ENCODE data around the gene TM4SF5.

The TM4SF5 gene

DNA sequence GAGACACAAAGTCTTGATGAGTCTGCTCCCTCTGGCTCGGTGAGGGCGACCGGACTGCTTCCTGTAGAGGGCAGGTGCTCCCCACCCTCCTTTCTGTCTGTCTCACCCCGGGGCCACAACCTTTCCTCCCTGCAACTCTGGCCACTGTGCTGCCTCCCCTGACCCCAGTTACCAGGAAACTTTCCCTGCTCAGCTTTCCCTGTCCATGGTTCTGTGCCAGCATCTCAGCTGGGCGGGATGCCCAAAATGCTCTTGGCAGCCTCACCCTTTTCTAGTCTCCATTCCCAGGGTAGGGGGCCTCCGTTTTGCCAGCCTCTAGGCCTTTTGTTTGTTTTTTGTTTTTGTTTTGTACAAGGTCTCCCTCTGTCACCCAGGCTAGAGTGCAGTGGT lies 36.7 kb downstream of the TM4SF5 start:
- DNase-seq (ENCODE audit: low read depth), result no peak
- TF ChIP-seq, protein P1, sequence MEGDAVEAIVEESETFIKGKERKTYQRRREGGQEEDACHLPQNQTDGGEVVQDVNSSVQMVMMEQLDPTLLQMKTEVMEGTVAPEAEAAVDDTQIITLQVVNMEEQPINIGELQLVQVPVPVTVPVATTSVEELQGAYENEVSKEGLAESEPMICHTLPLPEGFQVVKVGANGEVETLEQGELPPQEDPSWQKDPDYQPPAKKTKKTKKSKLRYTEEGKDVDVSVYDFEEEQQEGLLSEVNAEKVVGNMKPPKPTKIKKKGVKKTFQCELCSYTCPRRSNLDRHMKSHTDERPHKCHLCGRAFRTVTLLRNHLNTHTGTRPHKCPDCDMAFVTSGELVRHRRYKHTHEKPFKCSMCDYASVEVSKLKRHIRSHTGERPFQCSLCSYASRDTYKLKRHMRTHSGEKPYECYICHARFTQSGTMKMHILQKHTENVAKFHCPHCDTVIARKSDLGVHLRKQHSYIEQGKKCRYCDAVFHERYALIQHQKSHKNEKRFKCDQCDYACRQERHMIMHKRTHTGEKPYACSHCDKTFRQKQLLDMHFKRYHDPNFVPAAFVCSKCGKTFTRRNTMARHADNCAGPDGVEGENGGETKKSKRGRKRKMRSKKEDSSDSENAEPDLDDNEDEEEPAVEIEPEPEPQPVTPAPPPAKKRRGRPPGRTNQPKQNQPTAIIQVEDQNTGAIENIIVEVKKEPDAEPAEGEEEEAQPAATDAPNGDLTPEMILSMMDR (conservative IDR thresholded peaks at IDR 0.05; ENCODE audit: control insufficient read depth, insufficient read depth, low read depth, low read length), result no peak
- no peak overlapping the region for H3K4me3 ChIP-seq (ENCODE audit: control insufficient read depth, low read depth, low read length)

DNA sequence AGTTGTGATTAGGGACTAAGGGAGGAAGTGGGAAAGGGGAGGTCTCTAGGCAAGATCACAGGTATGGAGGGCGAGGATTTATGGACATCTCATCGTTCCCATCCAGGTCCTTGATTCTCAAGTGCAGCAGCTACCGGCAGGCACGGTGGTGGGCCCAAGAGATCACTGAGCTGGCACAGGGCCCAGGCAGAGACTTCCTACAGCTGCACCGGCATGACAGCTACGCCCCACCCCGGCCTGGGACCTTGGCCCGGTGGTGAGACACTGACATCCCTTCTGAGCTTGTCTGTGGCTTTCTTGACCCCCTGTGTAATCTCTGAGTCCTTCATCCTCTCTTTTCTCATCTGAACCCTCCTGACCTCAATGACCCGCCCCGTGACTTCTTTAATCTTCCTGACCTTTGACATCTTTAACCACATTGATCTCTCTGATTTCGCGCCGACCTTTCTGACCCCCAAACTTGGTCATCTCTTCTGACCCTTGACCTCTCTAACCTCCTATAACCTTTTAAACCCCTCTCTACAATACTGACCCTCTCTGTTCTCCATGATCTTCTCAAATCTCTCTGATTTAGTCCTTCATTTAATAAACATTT lies 39.1 kb downstream of the TM4SF5 start:
- no peak for DNase-seq (ENCODE audit: low read depth)
- no peak overlapping the region for H3K4me3 ChIP-seq (ENCODE audit: control insufficient read depth, low read depth, low read length)
- TF ChIP-seq, protein P1 (conservative IDR thresholded peaks at IDR 0.05; ENCODE audit: control insufficient read depth, insufficient read depth, low read depth, low read length), result no peak

DNA sequence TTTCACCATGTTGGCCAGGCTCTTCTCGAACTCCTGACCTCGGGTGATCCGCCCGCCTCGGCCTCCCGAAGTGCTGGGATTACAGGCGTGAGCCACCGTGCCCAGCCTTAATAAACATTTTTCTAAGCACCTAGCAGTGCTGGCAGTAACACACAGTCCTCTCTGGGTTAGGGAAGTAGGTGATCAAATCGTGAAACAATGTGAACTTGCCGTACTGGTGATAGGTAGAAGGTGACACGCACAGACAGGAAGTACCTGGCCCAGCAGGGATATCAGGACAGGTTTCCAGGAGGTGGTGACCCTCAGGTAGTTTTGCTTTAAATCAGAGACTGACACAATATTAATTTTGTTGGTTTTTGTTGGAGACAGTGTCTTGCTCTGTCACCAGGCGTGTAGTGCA lies 39.8 kb downstream of the TM4SF5 start:
- TF ChIP-seq, protein P1 (conservative IDR thresholded peaks at IDR 0.05; ENCODE audit: control insufficient read depth, insufficient read depth, low read depth, low read length), result no peak
- no peak for DNase-seq (ENCODE audit: low read depth)
- H3K4me3 ChIP-seq (ENCODE audit: control insufficient read depth, low read depth, low read length), result no peak overlapping the region

GRCh38 chr17:4812690-4813089 lies 41.0 kb downstream of the TM4SF5 start:
- H3K4me3 ChIP-seq (ENCODE audit: control insufficient read depth, low read depth, low read length), result no peak overlapping the region
- no peak for DNase-seq (ENCODE audit: low read depth)
- TF ChIP-seq, protein P1 (conservative IDR thresholded peaks at IDR 0.05; ENCODE audit: control insufficient read depth, insufficient read depth, low read depth, low read length), result no peak

DNA sequence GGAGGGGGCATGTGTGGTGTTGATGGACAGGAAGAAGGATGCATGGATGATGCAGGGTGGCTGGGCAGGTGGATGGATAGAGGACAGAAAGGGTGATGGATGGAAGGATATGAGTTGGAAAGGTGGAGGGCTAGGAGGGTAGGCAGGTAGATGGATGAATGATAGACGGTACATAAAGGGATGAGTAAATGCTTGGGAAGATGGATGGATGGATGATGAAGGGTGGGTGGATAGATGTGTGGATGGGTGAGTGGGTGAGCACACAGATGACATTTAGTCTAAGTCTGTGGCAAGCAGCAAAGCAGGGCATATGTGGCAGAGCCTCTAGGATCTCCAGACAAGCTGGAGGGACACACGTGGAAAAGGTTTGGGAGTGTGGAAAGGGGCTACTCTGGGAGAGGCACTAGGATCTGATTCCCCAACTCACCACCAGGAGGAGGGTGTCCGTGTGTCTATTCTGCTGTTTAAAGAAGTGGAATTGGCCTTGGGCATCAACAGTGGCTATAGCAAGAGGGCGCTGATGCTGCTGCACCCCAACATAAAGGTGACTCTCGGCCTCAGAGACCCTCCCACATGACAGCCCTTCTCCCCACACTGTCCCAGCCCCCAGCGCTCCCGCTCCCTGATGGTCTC lies 43.5 kb downstream of the TM4SF5 start:
- no peak overlapping the region for H3K4me3 ChIP-seq (ENCODE audit: control insufficient read depth, low read depth, low read length)
- no peak for DNase-seq (ENCODE audit: low read depth)
- TF ChIP-seq, protein P1 (conservative IDR thresholded peaks at IDR 0.05; ENCODE audit: control insufficient read depth, insufficient read depth, low read depth, low read length), result no peak

DNA sequence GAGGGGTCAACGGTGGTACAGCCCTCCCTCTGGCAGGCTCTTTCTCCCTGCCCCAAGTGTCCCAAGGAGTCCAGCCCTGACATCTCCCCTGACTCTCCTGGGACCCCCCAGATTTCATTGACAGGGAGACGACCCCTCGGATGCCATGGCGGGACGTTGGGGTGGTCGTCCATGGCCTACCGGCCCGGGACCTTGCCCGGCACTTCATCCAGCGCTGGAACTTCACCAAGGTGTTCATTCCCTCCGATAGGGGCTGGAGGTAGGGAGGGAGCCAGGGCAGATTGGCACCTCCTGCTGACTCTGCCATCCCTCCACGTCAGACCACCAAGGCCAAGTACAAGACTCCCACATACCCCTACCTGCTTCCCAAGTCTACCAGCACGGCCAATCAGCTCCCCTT lies 45.1 kb downstream of the TM4SF5 start:
- TF ChIP-seq, protein P1 (conservative IDR thresholded peaks at IDR 0.05; ENCODE audit: control insufficient read depth, insufficient read depth, low read depth, low read length), result no peak
- DNase-seq (ENCODE audit: low read depth), result no peak
- H3K4me3 ChIP-seq (ENCODE audit: control insufficient read depth, low read depth, low read length), result no peak overlapping the region

Data from fibroblast of mammary gland (primary cell).